HEK293 (cell line): ENCODE data around the gene SYNDIG1.

Experiments
- CTCF ChIA-PET: fragments of 350-600 bp; formaldehyde crosslinking; extraction: SDS; loops from one replicate; lab custom pipeline; 2021; ENCODE audit warnings: antibody characterized with exemption; lab: Yijun Ruan, JAX
- POLR2A ChIA-PET: fragments of 300-600 bp; formaldehyde crosslinking; extraction: SDS; loops from one replicate; lab custom pipeline; 2020; ENCODE audit warnings: antibody characterized with exemption, inconsistent platforms; lab: Yijun Ruan, JAX
- H3K27ac ChIP-seq: fragments of 200-500 bp; sonication (Bioruptor generic); 2 replicates; pipeline ENCODE4 v1.5.1; 2014; ENCODE audit warnings: low read depth, low read length, control low read depth, inconsistent platforms; ENCODE audit errors: extremely low read depth
- H3K36me3 ChIP-seq, 2 experiments: fragments of 200-500 bp in 1 of 2; sonication (Bioruptor generic) in 1 of 2; 1 replicate in 1 of 2; 2 replicates in 1 of 2; pipeline ENCODE4 v1.5.1; 2014 to 2017; ENCODE audit warnings: inconsistent platforms in 2 of 2, low read length in 2 of 2; ENCODE audit not compliant: control insufficient read depth in 2 of 2, insufficient read depth in 1 of 2
- H3K4me1 ChIP-seq: fragments of 200-500 bp; sonication (Bioruptor generic); 2 replicates; pipeline ENCODE4 v1.5.1; 2014; ENCODE audit warnings: mild to moderate bottlenecking, low read length, inconsistent platforms; ENCODE audit not compliant: control insufficient read depth, insufficient read depth
- H3K4me3 ChIP-seq: 2 replicates; pipeline ENCODE4 v1.5.1; 2011; ENCODE audit warnings: low read depth, mild to moderate bottlenecking, control low read depth, low read length, moderate library complexity
- H3K9me3 ChIP-seq: fragments of 200-500 bp; sonication (Bioruptor generic); 2 replicates; pipeline ENCODE4 v1.5.1; 2014; ENCODE audit warnings: low read depth, low read length, inconsistent platforms; ENCODE audit not compliant: control insufficient read depth, insufficient read depth
- REPIN1 ChIP-seq: fragments of 450-650 bp; formaldehyde crosslinking; IDR thresholded peaks from 2 replicates; pipeline ENCODE4 v1.5.1; 2017; ENCODE audit warnings: missing biosample characterization, missing genetic modification characterization, low read depth
- ZBTB21 ChIP-seq: fragments of 450-650 bp; formaldehyde crosslinking; IDR thresholded peaks from 2 replicates; pipeline ENCODE4 v1.5.1; 2017; ENCODE audit warnings: missing biosample characterization, missing genetic modification characterization
- ZBTB8A ChIP-seq: fragments of 450-650 bp; formaldehyde crosslinking; IDR thresholded peaks from 2 replicates; pipeline ENCODE4 v1.5.1; 2016; ENCODE audit warnings: missing biosample characterization, missing genetic modification characterization
- ZFP3 ChIP-seq: fragments of 450-650 bp; formaldehyde crosslinking; IDR thresholded peaks from 2 replicates; pipeline ENCODE4 v1.5.1; 2016; ENCODE audit warnings: low read depth, missing biosample characterization, missing genetic modification characterization
- ZNF138 ChIP-seq: fragments of 450-650 bp; formaldehyde crosslinking; IDR thresholded peaks from 2 replicates; pipeline ENCODE4 v1.5.1; 2016; ENCODE audit warnings: missing biosample characterization, missing genetic modification characterization, borderline replicate concordance
- ZNF239 ChIP-seq: fragments of 450-650 bp; formaldehyde crosslinking; IDR thresholded peaks from 2 replicates; pipeline ENCODE4 v1.5.1; 2016; ENCODE audit warnings: missing biosample characterization, missing genetic modification characterization
- ZNF24 ChIP-seq: fragments of 450-650 bp; formaldehyde crosslinking; IDR thresholded peaks from 2 replicates; pipeline ENCODE4 v1.5.1; 2016; ENCODE audit warnings: missing biosample characterization, missing genetic modification characterization
- ZNF311 ChIP-seq: fragments of 450-650 bp; formaldehyde crosslinking; IDR thresholded peaks from 2 replicates; pipeline ENCODE4 v1.5.1; 2017; ENCODE audit warnings: missing biosample characterization, missing genetic modification characterization, borderline replicate concordance
- ZNF544 ChIP-seq: fragments of 450-650 bp; formaldehyde crosslinking; IDR thresholded peaks from 2 replicates; pipeline ENCODE4 v1.5.0; 2017; ENCODE audit warnings: missing biosample characterization, missing genetic modification characterization
- ZNF558 ChIP-seq: fragments of 450-650 bp; formaldehyde crosslinking; IDR thresholded peaks from 2 replicates; pipeline ENCODE4 v1.5.1; 2016; ENCODE audit warnings: missing biosample characterization, missing genetic modification characterization
- ZNF623 ChIP-seq: fragments of 450-650 bp; formaldehyde crosslinking; IDR thresholded peaks from 2 replicates; pipeline ENCODE4 v1.5.1; 2016; ENCODE audit warnings: missing biosample characterization, missing genetic modification characterization
- TF ChIP-seq, protein P1 (sequence below): fragments of 450-650 bp; formaldehyde crosslinking; IDR thresholded peaks from 2 replicates; pipeline ENCODE4 v1.5.1; 2016; ENCODE audit warnings: missing biosample characterization, missing genetic modification characterization, borderline replicate concordance
- TF ChIP-seq, protein P2 (sequence below): fragments of 450-650 bp; formaldehyde crosslinking; IDR thresholded peaks from 2 replicates; pipeline ENCODE4 v1.5.1; 2016; ENCODE audit warnings: missing biosample characterization, missing genetic modification characterization
- TF ChIP-seq, protein P3 (sequence below): fragments of 450-650 bp; formaldehyde crosslinking; IDR thresholded peaks from 2 replicates; pipeline ENCODE4 v1.5.1; 2016; ENCODE audit warnings: missing biosample characterization, missing genetic modification characterization
- TF ChIP-seq, protein P4 (sequence below): fragments of 450-650 bp; formaldehyde crosslinking; IDR thresholded peaks from 2 replicates; pipeline ENCODE4 v1.5.1; 2017; ENCODE audit warnings: missing biosample characterization, missing genetic modification characterization
- TF ChIP-seq, protein P5 (sequence below): fragments of 450-650 bp; formaldehyde crosslinking; IDR thresholded peaks from 2 replicates; pipeline ENCODE4 v1.5.1; 2016; ENCODE audit warnings: missing biosample characterization, missing genetic modification characterization
- TF ChIP-seq, protein P6 (sequence below): fragments of 450-650 bp; formaldehyde crosslinking; IDR thresholded peaks from 2 replicates; pipeline ENCODE4 v1.5.1; 2017; ENCODE audit warnings: missing biosample characterization, missing genetic modification characterization

The SYNDIG1 gene

DNA sequence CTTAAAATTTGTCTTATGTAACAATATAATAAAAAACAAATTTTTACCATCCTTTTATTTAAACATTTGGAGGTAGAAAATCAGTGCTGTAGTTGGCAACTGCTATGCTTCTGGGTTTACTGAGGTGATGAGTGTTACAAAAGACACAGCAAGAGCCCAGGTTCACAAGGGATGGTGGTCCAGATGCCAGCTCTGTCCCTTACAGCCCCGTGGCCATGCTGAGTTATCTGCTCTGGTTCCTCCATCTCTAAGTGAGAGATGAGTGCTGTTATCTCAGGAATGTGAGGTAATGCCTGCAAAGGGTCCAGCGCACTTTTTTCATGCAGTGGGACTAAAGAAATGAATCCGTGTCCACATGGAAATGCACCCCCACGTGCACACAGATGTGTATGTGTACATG is 17.8 kb downstream of the SYNDIG1 start:
- H3K36me3 ChIP-seq = peaks cover 0 to 20% of the 10 kb centered on the region in 2 experiments; a peak in 2 of 3 replicates
- POLR2A ChIA-PET = no interaction called here
- no peak overlapping the region for H3K4me3 ChIP-seq
- H3K27ac ChIP-seq = no peak overlapping the region
- TF ChIP-seq, protein P1, sequence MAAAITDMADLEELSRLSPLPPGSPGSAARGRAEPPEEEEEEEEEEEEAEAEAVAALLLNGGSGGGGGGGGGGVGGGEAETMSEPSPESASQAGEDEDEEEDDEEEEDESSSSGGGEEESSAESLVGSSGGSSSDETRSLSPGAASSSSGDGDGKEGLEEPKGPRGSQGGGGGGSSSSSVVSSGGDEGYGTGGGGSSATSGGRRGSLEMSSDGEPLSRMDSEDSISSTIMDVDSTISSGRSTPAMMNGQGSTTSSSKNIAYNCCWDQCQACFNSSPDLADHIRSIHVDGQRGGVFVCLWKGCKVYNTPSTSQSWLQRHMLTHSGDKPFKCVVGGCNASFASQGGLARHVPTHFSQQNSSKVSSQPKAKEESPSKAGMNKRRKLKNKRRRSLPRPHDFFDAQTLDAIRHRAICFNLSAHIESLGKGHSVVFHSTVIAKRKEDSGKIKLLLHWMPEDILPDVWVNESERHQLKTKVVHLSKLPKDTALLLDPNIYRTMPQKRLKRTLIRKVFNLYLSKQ (tag by site-specific recombination) = no peak
- TF ChIP-seq ZNF239 (tag by site-specific recombination) (no peak), ZNF311 (no peak), REPIN1 (tag by site-specific recombination) (no peak), ZNF24 (no peak), ZNF544 (tag by site-specific recombination) (no peak), ZBTB21 (tag by site-specific recombination) (no peak), ZNF558 (no peak)
- TF ChIP-seq, protein P2, sequence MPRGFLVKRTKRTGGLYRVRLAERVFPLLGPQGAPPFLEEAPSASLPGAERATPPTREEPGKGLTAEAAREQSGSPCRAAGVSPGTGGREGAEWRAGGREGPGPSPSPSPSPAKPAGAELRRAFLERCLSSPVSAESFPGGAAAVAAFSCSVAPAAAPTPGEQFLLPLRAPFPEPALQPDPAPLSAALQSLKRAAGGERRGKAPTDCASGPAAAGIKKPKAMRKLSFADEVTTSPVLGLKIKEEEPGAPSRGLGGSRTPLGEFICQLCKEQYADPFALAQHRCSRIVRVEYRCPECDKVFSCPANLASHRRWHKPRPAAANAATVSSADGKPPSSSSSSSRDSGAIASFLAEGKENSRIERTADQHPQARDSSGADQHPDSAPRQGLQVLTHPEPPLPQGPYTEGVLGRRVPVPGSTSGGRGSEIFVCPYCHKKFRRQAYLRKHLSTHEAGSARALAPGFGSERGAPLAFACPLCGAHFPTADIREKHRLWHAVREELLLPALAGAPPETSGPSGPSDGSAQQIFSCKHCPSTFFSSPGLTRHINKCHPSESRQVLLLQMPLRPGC (tag by site-specific recombination) = no peak
- TF ChIP-seq, protein P3, sequence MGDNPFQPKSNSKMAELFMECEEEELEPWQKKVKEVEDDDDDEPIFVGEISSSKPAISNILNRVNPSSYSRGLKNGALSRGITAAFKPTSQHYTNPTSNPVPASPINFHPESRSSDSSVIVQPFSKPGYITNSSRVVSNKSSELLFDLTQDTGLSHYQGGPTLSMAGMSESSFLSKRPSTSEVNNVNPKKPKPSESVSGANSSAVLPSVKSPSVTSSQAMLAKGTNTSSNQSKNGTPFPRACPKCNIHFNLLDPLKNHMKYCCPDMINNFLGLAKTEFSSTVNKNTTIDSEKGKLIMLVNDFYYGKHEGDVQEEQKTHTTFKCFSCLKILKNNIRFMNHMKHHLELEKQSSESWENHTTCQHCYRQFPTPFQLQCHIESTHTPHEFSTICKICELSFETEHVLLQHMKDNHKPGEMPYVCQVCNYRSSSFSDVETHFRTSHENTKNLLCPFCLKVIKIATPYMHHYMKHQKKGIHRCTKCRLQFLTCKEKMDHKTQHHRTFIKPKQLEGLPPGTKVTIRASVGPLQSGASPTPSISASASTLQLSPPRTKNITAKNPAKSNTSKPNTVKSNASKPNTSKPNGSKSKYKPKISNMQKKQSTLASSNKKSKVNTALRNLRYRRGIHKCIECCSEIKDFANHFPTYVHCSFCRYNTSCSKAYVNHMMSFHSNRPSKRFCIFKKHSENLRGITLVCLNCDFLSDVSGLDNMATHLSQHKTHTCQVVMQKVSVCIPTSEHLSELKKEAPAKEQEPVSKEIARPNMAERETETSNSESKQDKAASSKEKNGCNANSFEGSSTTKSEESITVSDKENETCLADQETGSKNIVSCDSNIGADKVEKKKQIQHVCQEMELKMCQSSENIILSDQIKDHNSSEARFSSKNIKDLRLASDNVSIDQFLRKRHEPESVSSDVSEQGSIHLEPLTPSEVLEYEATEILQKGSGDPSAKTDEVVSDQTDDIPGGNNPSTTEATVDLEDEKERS (tag by site-specific recombination) = no peak
- no peaks in the 10 kb centered on the region for H3K9me3 ChIP-seq
- CTCF ChIA-PET = no interaction called here
- H3K4me1 ChIP-seq = no peaks in the 10 kb centered on the region; the same call in 1 of the 2 replicates

DNA sequence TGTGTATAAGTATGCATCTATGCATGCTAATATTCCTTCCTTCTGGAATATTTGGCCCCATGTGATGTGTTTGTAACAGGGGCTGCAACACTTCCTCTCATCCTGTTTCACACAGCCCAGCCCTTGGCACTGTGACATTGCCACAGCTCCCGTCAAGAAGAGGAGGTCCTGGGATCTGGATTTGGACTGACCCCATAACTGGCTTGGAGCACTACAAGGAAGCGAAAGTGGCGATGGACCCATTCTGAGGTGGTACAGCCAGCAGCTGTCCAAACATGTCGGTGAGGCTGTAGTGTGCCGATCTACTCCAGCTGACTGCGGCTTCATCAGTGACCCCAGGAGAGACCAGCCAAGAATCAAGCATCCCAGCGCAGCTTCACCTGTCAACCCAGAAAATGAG is 18.2 kb downstream of the SYNDIG1 start:
- ChIA-PET CTCF (no interaction called here), POLR2A (no interaction called here)
- TF ChIP-seq, protein P4, sequence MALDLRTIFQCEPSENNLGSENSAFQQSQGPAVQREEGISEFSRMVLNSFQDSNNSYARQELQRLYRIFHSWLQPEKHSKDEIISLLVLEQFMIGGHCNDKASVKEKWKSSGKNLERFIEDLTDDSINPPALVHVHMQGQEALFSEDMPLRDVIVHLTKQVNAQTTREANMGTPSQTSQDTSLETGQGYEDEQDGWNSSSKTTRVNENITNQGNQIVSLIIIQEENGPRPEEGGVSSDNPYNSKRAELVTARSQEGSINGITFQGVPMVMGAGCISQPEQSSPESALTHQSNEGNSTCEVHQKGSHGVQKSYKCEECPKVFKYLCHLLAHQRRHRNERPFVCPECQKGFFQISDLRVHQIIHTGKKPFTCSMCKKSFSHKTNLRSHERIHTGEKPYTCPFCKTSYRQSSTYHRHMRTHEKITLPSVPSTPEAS (tag by site-specific recombination) = no peak
- TF ChIP-seq, protein P5, sequence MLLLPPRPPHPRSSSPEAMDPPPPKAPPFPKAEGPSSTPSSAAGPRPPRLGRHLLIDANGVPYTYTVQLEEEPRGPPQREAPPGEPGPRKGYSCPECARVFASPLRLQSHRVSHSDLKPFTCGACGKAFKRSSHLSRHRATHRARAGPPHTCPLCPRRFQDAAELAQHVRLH = no peak
- TF ChIP-seq ZFP3 (tag by site-specific recombination) = no peak
- TF ChIP-seq ZBTB8A (tag by site-specific recombination) = no peak
- TF ChIP-seq, protein P6, sequence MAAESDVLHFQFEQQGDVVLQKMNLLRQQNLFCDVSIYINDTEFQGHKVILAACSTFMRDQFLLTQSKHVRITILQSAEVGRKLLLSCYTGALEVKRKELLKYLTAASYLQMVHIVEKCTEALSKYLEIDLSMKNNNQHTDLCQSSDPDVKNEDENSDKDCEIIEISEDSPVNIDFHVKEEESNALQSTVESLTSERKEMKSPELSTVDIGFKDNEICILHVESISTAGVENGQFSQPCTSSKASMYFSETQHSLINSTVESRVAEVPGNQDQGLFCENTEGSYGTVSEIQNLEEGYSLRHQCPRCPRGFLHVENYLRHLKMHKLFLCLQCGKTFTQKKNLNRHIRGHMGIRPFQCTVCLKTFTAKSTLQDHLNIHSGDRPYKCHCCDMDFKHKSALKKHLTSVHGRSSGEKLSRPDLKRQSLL (tag by site-specific recombination) = no peak
- no peak for TF ChIP-seq REPIN1 (tag by site-specific recombination)
- TF ChIP-seq ZNF623 (tag by site-specific recombination) = no peak
- no peak for TF ChIP-seq ZBTB21 (tag by site-specific recombination)
- no peak for TF ChIP-seq ZNF138 (tag by site-specific recombination)
- Histone ChIP-seq H3K36me3 (peaks cover 0 to 20% of the 10 kb centered on the region in 2 experiments; a peak in 2 of 3 replicates), H3K27ac (no peak overlapping the region), H3K9me3 (no peaks in the 10 kb centered on the region), H3K4me1 (no peaks in the 10 kb centered on the region; the same call in 1 of the 2 replicates), H3K4me3 (no peak overlapping the region)
